Stimulated activated CD4-positive, alpha-beta T cell treated with anti-CD3 and anti-CD28 coated beads, TNF-alpha, amount 100 ng/mL, for 1 hour (primary cell): Measurements from ENCODE around the gene TTF1.

Experiments
- DNase-seq, 3 donors: peaks; one replicate each; pipeline ENCODE4 v3.0.0-alpha.2; 2020; ENCODE audit warnings: low read depth in 3 of 3, low spot score in 1 of 3

Gene TTF1

DNA sequence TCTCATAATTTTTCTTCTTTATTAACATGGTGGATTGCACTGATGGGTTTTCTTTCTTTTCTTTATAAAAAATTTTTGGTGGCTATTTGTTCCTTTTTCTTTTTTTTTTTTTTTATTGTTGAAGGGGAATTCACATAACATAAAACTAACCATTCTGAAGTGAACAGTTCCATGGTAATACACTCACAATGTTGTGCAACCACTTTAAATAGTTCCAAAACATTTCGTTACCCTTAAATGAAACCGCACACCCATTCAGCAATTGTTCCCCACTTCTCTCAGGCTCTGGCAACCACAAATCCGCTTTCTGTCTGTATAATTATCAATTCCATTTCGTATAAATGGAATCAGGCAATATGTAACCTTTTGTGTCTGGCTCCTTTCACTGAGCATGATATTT lies 40.2 kb downstream of the TTF1 start:
- DNase-seq = no peak

GRCh38 chr9:132365986-132366385 lies 40.7 kb downstream of the TTF1 start:
- DNase-seq = no peak

GRCh38 chr9:132364068-132364467 lies 42.6 kb downstream of the TTF1 start:
- DNase-seq = no peak

DNA sequence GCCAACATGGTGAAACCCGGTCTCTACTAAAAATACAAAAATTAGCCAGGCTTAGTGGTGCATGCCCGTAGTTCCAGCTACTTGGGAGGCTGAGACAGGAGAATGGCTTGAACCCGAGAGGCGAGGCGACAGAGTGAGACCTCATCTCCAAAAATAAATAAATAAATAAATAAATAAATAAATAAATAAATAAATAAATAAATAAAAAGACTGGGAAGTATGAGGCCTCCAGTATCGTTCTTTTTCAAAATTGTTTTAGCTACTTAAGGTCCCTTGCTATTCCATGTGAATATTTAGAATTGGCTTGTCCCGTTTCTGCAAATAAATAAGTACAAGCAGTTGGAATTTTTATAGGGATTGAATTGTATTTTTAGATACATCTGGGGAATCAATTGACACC lies 48.9 kb downstream of the TTF1 start:
- no peak for DNase-seq

- DNase-seq = no peak
These were observed 50.2 kb downstream of the TTF1 start for GRCh38 chr9:132356324-132356924.

GRCh38 chr9:132354637-132355355 lies 51.8 kb downstream of the TTF1 start, which contains the start of gene SETX:
TSS of gene SETX (minus strand) at chr9:132354986. CDS start at chr9:132349428, 5,558 bp downstream.
- peak; percentile 94 to 96 (median 95) for DNase-seq

- no peak for DNase-seq
These were observed 55.1 kb downstream of the TTF1 start for GRCh38 chr9:132351404-132352045.

GRCh38 chr9:132350861-132351315 lies 55.8 kb downstream of the TTF1 start:
- DNase-seq = no peak

DNA sequence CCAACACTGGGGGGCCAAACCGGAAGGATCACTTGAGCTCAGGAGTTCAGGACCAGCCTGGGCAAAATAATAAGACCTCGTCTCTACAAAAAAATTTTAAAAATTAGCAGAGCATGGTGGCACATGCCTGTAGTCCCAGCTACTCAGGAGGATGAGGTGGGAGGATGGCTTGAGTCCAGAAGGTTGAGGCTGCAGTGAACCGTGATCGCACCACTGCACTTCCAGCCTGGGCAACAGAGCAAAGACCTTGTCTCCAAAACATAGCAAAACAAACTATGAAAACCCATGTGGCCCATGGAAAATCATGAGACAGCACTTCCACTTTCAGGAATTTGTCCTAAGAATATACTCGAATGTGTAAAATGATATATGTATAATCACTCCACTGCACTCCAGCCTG lies 58.0 kb downstream of the TTF1 start:
- DNase-seq = no peak

- no peak for DNase-seq
These were observed 60.5 kb downstream of the TTF1 start for GRCh38 chr9:132346177-132346576.

- no peak for DNase-seq
These were observed 65.3 kb downstream of the TTF1 start for GRCh38 chr9:132341177-132341840.

DNA sequence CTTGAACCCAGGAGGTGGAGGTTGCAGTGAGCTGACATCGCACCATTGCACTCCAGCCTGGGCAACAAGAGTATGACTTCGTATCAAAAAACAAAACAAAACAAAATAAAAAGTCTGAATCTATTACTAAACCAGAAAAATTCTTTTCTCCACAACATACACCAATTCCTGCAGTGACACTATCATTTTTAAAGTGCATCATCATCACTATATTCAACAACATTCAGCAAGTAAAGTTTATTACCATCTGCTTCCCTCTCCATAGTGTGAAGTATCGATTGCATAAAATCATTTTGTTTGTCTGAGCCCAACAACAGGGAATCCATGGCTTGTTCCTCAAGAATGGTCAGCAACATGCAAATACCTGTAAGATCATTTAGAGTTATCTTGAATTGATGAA lies 72.3 kb downstream of the TTF1 start:
- no peak for DNase-seq

DNA sequence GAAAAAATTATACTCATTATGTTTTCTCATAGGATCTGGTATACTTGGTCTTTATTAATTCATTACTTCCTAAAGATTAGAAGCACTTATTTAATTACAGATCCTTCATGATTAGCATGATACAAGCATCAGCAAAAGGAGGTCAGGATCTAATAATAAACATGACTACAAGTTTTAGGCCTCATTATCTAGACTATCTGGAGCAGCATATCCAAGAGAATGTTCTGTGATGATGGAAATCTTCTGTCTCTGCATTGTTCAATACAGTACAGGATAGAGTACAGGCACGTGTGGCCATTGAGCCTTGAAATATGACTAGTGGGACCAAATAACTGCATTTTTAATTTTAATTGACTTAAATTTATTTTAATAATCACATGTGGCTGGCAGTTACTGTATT lies 73.1 kb downstream of the TTF1 start:
- no peak for DNase-seq

DNA sequence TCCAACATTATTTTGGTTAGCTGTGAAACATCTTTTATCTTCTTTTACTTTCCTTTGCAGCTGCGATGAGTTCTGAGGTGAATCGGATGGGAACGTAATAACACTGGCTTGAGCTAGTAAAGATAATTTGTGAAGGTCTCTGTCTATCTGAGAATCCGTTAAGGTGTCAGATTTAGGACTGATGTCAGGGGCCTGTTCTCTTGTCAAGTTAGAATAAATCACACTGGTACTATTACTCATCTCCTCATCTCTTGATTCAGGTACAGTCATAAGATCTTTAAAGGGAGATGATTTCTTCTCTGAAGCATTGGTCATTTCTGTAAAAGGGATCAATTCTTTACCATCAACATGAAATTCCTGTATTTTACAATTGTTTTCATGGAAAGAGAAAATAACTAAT lies 78.1 kb downstream of the TTF1 start:
- no peak for DNase-seq

- no peak for DNase-seq
These were observed 79.1 kb downstream of the TTF1 start for GRCh38 chr9:132327537-132327936.
